Mucosa of descending colon (tissue), 3 donors: Measurements from ENCODE around the gene BMPER. TPM values are rescaled to one million over a fixed set of nuclear protein-coding genes. Genes with fewer than 3 reads are reported as not detected.

Experiments used
- ATAC-seq: fragments of 200-7000 bp; cut with Tn5 transposase; one replicate; pipeline ENCODE4 v1.9.1; 2020; ENCODE audit warnings: mild to moderate bottlenecking, moderate library complexity
- DNase-seq, 3 donors: peaks; one replicate each; pipeline ENCODE4 v3.0.0-alpha.2; 2020
- H3K36me3 ChIP-seq: fragments of 200-600 bp; one replicate; pipeline ENCODE4 v1.8.0; 2021; ENCODE audit warnings: low read depth, mild to moderate bottlenecking
- H3K4me1 ChIP-seq: fragments of 200-600 bp; one replicate; pipeline ENCODE4 v1.8.0; 2021; ENCODE audit warnings: low read depth, mild to moderate bottlenecking
- H3K4me3 ChIP-seq: fragments of 200-600 bp; one replicate; pipeline ENCODE4 v1.8.0; 2021; ENCODE audit warnings: mild to moderate bottlenecking
- H3K9me3 ChIP-seq: fragments of 200-600 bp; one replicate; pipeline ENCODE4 v1.8.0; 2021; ENCODE audit warnings: mild to moderate bottlenecking
- CTCF ChIP-seq: fragments of 200-600 bp; IDR thresholded peaks from one replicate; pipeline ENCODE4 v1.8.0; 2022; ENCODE audit warnings: antibody characterized with exemption, mild to moderate bottlenecking
- intact Hi-C, 2 donors: fragments of 100-400 bp; cut with DNase I in 1 of 2; cut with micrococcal nuclease in 1 of 2; formaldehyde crosslinking; loops; one replicate each; pipeline versions ENCODE4 v1.11.0 to v1.11.1; 2022; cut with DNase I, micrococcal nuclease
- total RNA-seq, 3 donors: library from RNA; stranded (reverse); fragmentation: NEBNext Ultra II Directional in 2 of 3; extraction: Animal tissue kit (Norgen Biotek cat#: 25700) in 2 of 3; gene quantifications; one replicate each; pipeline versions ENCODE4 v1.2.1 to v1.2.4, GENCODE V29; 2021 to 2023
- donor health status: DM: no; HTN: no; CAD: no; lungs with moderate emphysema.
- donor health status: DM: no; HTN: no; CAD: no.
- donor health status: DM: no; HTN: yes; CAD: no.

Gene BMPER
- total RNA-seq, 3 donors from 2014 or later, result 1.3 to 2.0 (median 1.4) TPM

DNA sequence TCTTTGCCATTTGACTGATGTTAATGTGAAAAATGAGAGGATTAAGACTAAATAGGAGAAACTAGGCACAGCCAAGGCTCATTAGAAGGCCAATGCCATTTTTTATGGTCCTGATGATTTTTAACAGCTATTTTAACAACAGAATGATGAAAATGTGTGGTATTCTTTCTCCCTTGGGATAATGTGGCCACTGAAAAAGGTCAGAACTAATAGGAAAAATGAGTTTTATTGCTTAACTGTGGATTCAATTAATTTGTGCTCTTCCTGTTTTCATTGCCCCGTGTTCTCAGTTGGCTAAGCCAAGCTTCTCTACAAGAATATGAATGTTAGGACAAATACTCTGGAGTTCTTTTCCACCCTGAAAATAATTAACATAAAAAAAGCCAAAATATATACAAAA lies 56.6 kb downstream of the BMPER start:
- Histone ChIP-seq H3K4me3 (no peak overlapping the region), H3K36me3 (no peaks in the 10 kb centered on the region), H3K4me1 (no peaks in the 10 kb centered on the region), H3K9me3 (no peaks in the 10 kb centered on the region)
- ATAC-seq (no peak), DNase-seq (no peak)
- no peak for TF ChIP-seq CTCF
- intact Hi-C loops, result no loop called here

DNA sequence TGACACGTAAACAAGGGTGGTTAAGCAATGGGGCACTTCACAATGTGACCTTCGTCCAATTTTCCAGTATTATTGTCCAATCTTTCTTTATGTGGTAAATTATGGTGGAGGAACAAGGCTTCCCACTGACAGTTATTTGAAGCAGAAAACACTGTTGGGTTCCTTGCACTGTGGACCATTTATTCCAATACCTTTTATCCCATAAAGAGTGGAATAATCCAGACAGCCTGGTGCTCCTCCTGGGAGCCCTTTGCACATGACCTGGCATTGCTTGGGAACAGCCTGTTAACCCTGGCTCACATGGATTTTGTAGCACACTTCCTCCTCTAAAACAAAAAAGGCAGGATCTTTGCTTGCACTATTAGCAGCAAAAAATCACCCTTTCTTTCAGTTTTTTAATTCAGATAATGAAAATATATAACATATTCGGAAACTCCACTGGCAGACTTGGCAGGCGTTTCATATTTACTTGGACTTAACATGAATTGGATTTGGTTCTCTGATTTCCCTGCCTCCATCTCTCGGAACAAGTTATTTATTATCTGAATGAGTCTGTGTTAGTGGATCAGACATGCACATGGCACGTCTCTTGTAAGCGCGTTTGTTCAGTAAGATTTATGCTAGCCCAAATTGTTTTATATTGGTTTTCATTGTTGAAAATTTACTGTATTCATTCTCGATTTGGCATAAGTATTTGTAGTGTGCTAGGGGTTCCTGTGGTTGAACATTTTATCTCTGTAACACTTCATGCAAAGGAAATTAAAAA lies 59.3 kb downstream of the BMPER start:
- intact Hi-C loops, result no loop called here
- no peaks in the 10 kb centered on the region for H3K4me1 ChIP-seq
- ATAC-seq (no peak), DNase-seq (no peak)
- no peak for TF ChIP-seq CTCF
- no peaks in the 10 kb centered on the region for H3K36me3 ChIP-seq
- no peaks in the 10 kb centered on the region for H3K9me3 ChIP-seq
- H3K4me3 ChIP-seq, result no peak overlapping the region

GRCh38 chr7:33965183-33965744 lies 59.9 kb downstream of the BMPER start:
- no peaks in the 10 kb centered on the region for H3K4me1 ChIP-seq
- no peaks in the 10 kb centered on the region for H3K9me3 ChIP-seq
- no peaks in the 10 kb centered on the region for H3K36me3 ChIP-seq
- DNase-seq (no peak), ATAC-seq (no peak)
- TF ChIP-seq CTCF, result no peak
- no peak overlapping the region for H3K4me3 ChIP-seq
- intact Hi-C loops, result no loop called here

DNA sequence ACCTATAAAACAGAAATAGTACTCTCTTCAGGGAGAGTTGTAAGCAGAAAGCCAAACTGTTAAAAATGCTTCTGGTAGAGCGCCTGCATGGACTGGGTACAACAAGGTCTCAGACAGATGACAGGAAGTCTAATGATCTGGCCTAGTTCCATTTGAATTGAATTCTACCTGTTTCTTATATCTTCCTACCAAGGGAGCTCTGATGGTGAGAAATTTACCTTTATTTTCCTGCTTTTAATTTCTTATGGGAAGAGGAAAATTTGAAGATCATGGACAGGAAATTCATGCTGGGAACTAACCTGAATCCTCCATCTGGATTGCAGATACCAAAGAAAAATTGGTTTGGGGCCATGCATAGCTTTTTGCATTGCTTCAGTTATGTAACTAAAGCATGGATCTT lies 63.3 kb downstream of the BMPER start:
- Histone ChIP-seq H3K9me3 (no peaks in the 10 kb centered on the region), H3K36me3 (no peaks in the 10 kb centered on the region), H3K4me3 (no peak overlapping the region), H3K4me1 (no peaks in the 10 kb centered on the region)
- TF ChIP-seq CTCF, result no peak
- intact Hi-C loops, result no loop called here
- DNase-seq (no peak), ATAC-seq (no peak)

DNA sequence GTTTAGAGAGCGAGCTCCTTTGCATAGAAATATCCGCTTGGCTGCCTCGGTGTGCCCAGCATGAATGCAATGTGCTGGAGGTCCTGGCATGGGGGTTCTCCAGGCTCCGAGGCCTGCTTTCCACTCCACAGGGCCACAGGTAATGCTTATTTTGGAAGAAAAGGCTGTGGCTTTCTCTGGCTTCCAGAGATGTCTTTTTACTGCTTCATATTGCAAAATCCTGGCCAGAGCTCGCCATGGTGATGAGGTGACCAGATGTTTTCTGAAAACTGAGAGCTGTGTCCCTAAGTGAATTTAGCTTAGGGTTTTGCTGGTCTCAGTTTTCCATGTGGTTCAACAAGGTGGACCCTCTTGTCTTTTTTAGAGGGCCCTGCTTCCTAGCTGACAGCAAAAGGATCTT lies 65.2 kb downstream of the BMPER start:
- no peaks in the 10 kb centered on the region for H3K9me3 ChIP-seq
- no peaks in the 10 kb centered on the region for H3K36me3 ChIP-seq
- intact Hi-C loops, result no loop called here
- TF ChIP-seq CTCF, result no peak
- no peak for ATAC-seq
- no peak for DNase-seq
- no peak overlapping the region for H3K4me3 ChIP-seq
- H3K4me1 ChIP-seq, result no peaks in the 10 kb centered on the region
